Raji (cell line): ENCODE results near the gene MTHFSD.

Experiments
- POLR2A ChIP-seq: IDR thresholded peaks from 2 replicates; pipeline ENCODE4 v1.6.1; 2011; ENCODE audit warnings: low read depth, low read length, control low read depth; ENCODE audit not compliant: insufficient read depth

MTHFSD gene

DNA sequence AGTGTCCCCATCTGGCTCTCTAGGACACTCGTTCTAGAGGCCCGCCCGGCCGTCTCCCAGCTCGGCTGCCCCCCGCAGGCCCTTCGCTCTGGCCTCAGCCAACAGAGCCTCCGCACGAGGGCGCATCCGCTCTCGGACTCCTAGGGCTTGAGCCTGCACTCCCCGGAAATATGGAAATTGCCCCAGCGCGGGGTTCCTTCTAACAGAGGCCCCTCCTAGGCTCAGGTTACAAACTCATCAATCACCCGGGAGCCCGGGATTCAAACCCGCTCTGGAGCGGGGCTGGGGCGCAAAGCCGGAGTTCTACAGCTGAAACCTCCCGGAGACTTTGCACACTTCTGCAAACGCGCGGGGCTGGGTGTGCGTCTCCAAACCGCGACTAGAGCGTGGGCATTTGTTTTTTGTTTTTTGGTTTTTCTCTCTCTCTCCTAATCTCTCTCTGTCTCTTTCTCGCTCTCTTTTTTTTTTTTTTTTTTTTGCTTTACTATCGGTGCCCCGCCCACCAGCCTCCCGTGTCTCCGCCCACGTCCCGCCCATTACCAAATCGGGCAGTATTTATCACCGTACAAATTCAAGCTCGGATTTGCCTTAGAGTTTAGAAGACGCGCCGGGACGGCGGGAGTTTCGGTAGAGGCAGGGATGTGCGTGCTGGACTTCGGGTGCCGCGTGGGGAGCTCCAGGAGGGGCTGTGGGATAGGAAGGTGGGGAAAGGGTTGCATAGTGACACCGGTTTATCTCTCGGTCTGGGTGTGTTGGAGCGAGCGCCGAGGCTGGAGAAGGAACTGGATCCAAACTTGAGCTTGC, 20.9 kb upstream of the MTHFSD start:
- TF ChIP-seq POLR2A = no peak

- TF ChIP-seq POLR2A = no peak
These were observed 20.2 kb upstream of the MTHFSD start for GRCh38 chr16:86575095-86575685.

DNA sequence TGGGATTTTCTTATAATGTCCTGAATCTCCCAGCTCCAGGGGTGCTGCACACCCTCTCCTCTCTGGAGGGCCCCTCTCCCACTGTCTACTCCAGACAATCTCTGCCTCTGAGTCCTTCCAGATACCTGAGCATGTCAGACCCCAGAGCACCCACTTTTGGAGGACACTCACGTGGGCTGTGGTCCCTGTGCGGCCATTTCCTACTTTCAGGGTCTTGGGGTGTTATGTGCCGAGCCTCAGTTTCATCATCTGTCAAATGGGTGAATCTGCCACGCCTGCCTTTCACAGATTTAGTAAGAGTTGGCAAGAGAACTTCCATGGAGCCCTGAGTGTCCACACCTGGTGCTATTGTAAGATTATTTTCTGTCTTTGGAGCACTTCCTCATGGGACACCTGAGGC, 19.6 kb upstream of the MTHFSD start:
- no peak for TF ChIP-seq POLR2A

GRCh38 chr16:86573646-86574508, 18.8 kb upstream of the MTHFSD start:
- no peak for TF ChIP-seq POLR2A

DNA sequence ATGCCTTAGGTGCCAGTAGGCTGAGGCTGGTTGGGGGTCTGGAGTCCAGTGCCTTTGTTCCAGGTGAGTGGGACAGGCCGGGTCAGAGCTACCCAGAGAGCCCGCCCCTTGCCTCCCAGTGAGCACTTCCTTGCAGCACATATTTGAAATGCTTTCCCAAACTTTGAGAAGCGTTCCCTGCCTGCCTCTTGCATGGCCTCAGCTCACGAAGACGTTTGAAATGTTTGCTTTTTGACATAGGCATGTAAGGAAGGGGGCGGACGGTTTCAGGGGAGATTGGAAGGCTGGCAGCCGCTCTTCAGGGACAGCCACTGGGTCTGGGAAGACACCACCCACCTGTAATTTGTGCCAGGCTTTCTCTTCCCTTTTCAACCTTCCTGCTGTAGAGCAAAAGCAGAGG, 18.2 kb upstream of the MTHFSD start:
- TF ChIP-seq POLR2A = no peak

GRCh38 chr16:86572606-86573005, 17.6 kb upstream of the MTHFSD start:
- no peak for TF ChIP-seq POLR2A

GRCh38 chr16:86572041-86572521, 17.0 kb upstream of the MTHFSD start:
- no peak for TF ChIP-seq POLR2A

- no peak for TF ChIP-seq POLR2A
These were observed 16.5 kb upstream of the MTHFSD start for GRCh38 chr16:86571530-86571915.

DNA sequence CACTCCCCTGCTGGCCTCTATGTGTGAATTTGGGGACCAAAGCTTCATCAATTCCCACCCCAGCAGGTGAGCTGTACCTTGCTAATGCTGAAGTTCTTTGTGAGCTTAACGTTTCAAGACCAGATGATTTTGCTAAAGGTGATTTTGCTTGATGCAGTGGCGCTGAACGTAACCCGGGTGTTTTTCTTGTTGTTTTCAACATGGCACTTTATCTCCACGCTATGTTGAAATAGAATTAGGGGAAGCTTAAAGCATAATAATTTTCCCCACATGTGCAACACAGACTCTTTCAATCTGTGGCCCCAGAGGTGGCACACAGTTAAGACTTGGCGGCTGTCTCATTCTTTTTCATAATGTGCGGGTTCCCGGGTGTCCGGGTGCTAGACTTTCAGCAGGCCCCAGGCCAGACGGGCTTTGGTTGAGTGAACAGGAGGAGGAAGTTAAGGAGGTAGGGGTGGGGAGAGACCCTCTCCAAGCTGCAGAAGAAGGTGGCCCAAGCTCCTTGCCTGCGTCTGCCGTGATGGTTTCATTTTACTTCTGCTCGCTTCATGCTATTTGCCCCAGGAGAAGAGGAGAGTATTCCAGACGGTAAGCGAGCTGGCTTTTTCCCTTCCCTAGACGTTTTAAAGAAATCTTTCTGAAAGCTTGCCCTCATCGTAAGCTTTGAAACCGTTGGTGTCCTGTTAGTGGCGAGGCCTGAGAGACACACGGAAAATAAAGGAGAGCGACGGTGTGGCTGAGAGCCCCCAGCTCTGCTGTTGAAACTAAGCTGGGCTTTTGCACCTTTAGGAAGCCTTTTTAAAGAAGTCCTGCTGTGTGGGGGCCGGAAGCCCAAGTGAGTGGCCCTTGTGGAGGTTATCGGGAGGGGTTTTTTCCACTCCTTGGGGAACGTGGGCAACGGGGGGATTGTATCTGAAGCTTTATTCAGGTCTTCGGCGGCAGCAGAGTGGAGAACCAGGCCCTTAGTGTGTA, 15.8 kb upstream of the MTHFSD start:
- no peak for TF ChIP-seq POLR2A

- TF ChIP-seq POLR2A = no peak
These were observed 14.8 kb upstream of the MTHFSD start for GRCh38 chr16:86569701-86570447.

DNA sequence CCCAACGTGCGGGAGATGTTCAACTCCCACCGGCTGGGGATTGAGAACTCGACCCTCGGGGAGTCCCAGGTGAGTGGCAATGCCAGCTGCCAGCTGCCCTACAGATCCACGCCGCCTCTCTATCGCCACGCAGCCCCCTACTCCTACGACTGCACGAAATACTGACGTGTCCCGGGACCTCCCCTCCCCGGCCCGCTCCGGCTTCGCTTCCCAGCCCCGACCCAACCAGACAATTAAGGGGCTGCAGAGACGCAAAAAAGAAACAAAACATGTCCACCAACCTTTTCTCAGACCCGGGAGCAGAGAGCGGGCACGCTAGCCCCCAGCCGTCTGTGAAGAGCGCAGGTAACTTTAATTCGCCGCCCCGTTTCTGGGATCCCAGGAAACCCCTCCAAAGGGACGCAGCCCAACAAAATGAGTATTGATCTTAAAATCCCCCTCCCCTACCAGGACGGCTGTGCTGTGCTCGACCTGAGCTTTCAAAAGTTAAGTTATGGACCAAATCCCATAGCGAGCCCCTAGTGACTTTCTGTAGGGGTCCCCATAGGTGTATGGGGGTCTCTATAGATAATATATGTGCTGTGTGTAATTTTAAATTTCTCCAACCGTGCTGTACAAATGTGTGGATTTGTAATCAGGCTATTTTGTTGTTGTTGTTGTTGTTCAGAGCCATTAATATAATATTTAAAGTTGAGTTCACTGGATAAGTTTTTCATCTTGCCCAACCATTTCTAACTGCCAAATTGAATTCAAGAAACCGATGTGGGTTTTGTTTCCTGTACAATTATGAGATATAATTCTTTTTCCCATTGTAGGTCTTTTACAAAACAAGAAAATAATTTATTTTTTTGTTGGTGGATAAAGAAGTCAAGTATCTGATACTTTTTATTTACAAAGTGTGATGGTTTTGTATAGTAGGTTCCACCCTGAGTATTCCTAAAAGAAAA, 13.9 kb upstream of the MTHFSD start:
- TF ChIP-seq POLR2A = no peak

- TF ChIP-seq POLR2A = no peak
These were observed 12.9 kb upstream of the MTHFSD start for GRCh38 chr16:86567701-86568581.
